Measurements from ENCODE around the gene SCNN1G. TPM values are rescaled to one million over a fixed set of nuclear protein-coding genes. Genes with fewer than 3 reads are reported as not detected.

SCNN1G gene
- total and polyA plus RNA-seq, 2 donors (not counting 3 experiments of a cell fraction or from before 2014, with no cell fraction given) = not detected

GRCh38 chr16:23244122-23244521 lies 61.6 kb downstream of the SCNN1G start:
- DNase-seq (ENCODE audit: low read depth, low spot score) = no peak
- no peak overlapping the region for H3K27ac ChIP-seq (ENCODE audit: insufficient read depth, low read depth, low read length)
- no peak overlapping the region for H3K9ac ChIP-seq (replicated peaks; ENCODE audit: extremely low read depth, insufficient read depth, low read length)
- dilution Hi-C loops (cut with MboI; ENCODE audit: extremely low pct_ligation_motif_present, low sequenced_read_pairs) = no loop called here
- no peak for TF ChIP-seq CTCF (IDR thresholded peaks at IDR 0.05; ENCODE audit: extremely low read depth in 1 of 2, insufficient read depth in 1 of 2, low read depth in 1 of 2, low read length in 2 of 2)
- TF ChIP-seq EZH2 (IDR thresholded peaks at IDR 0.05; ENCODE audit: borderline replicate concordance, low read depth, low read length, severe bottlenecking) = no peak
- no peak for TF ChIP-seq FOS (IDR thresholded peaks at IDR 0.05; ENCODE audit: borderline replicate concordance, insufficient read depth, low read length)
- TF ChIP-seq JUN (IDR thresholded peaks at IDR 0.05; ENCODE audit: borderline replicate concordance, insufficient read depth, insufficient read length, low read depth) = no peak
- no peak for TF ChIP-seq GATA2 (IDR thresholded peaks at IDR 0.05; ENCODE audit: insufficient read depth, insufficient read length, low read depth, low read length)
- TF ChIP-seq POLR2AphosphoS5 (IDR thresholded peaks at IDR 0.05; ENCODE audit: insufficient read depth, low read depth, low read length) = no peak
- no peak for TF ChIP-seq MAX (IDR thresholded peaks at IDR 0.05; ENCODE audit: insufficient read depth, insufficient read length)
- TF ChIP-seq MYC (IDR thresholded peaks at IDR 0.05; ENCODE audit: low read depth, low read length) = no peak
- no peak for FAIRE-seq
- no peak overlapping the region for H3K4me3 ChIP-seq (replicated peaks in 1 of 3; ENCODE audit: insufficient read depth in 1 of 3, low read depth in 1 of 3, low read length in 3 of 3)
- no peaks in the 10 kb centered on the region for H3K79me2 ChIP-seq (ENCODE audit: control insufficient read depth, insufficient read depth, low read length)
- ChIA-PET CTCF (no interaction called here), POLR2A (no interaction called here)
- no peak overlapping the region for H2AFZ ChIP-seq (ENCODE audit: low read depth, low read length)
- no peaks in the 10 kb centered on the region for H3K9me3 ChIP-seq (replicated peaks; ENCODE audit: control insufficient read depth, insufficient read depth, low read length)
- H3K4me2 ChIP-seq (ENCODE audit: insufficient read depth, low read length) = no peak overlapping the region
- no peaks in the 10 kb centered on the region for H3K9me1 ChIP-seq (replicated peaks; ENCODE audit: control insufficient read depth, extremely low read depth, insufficient read depth, low read length)
- intact Hi-C loops (cut with micrococcal nuclease) = no loop called here
- no peaks in the 10 kb centered on the region for H3K4me1 ChIP-seq (ENCODE audit: control insufficient read depth, extremely low read depth, insufficient read depth, low read length)
- H4K20me1 ChIP-seq (replicated peaks; ENCODE audit: control insufficient read depth, extremely low read depth, insufficient read depth, low read length) = no peaks in the 10 kb centered on the region
- H3K27me3 ChIP-seq (ENCODE audit: control insufficient read depth in 2 of 2, insufficient read depth in 2 of 2, low read length in 2 of 2) = no peaks in the 10 kb centered on the region
- H3K36me3 ChIP-seq (ENCODE audit: control insufficient read depth in 2 of 2, extremely low read depth in 1 of 2, insufficient read depth in 2 of 2, low read length in 2 of 2) = no peaks in the 10 kb centered on the region
- BruUV-seq (replicated peaks) = no TSS peak
